Measurements from ENCODE around the gene ERI2. TPM values are rescaled to one million over a fixed set of nuclear protein-coding genes. Genes with fewer than 3 reads are reported as not detected.

The ERI2 gene
- total and polyA plus RNA-seq, 2 of the 13 experiments (the other 11 are each of a cell fraction or from before 2014, with no cell fraction given): 17.4 to 41.3 TPM

GRCh38 chr16:20854963-20855362 lies 48.7 kb upstream of the ERI2 start (continued):
- TF ChIP-seq, protein P1, sequence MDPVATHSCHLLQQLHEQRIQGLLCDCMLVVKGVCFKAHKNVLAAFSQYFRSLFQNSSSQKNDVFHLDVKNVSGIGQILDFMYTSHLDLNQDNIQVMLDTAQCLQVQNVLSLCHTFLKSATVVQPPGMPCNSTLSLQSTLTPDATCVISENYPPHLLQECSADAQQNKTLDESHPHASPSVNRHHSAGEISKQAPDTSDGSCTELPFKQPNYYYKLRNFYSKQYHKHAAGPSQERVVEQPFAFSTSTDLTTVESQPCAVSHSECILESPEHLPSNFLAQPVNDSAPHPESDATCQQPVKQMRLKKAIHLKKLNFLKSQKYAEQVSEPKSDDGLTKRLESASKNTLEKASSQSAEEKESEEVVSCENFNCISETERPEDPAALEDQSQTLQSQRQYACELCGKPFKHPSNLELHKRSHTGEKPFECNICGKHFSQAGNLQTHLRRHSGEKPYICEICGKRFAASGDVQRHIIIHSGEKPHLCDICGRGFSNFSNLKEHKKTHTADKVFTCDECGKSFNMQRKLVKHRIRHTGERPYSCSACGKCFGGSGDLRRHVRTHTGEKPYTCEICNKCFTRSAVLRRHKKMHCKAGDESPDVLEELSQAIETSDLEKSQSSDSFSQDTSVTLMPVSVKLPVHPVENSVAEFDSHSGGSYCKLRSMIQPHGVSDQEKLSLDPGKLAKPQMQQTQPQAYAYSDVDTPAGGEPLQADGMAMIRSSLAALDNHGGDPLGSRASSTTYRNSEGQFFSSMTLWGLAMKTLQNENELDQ (CRISPR knock-in tag; IDR thresholded peaks at IDR 0.05; ENCODE audit: borderline replicate concordance): 0 out of 2 replicates have a peak, but pooled peaks have one; percentile 39
- TF ChIP-seq ZFP90 (CRISPR knock-in tag; IDR thresholded peaks at IDR 0.05; ENCODE audit: borderline replicate concordance) (no peak), ZBTB46 (CRISPR knock-in tag; IDR thresholded peaks at IDR 0.05; ENCODE audit: borderline replicate concordance) (no peak), ZNF430 (CRISPR knock-in tag; IDR thresholded peaks at IDR 0.05) (no peak), ZNF776 (CRISPR knock-in tag; IDR thresholded peaks at IDR 0.05) (no peak), ZNF615 (CRISPR knock-in tag; IDR thresholded peaks at IDR 0.05; ENCODE audit: borderline replicate concordance) (no peak), ZNF609 (CRISPR knock-in tag; IDR thresholded peaks at IDR 0.05; ENCODE audit: borderline replicate concordance) (no peak), SETDB1 (CRISPR knock-in tag; IDR thresholded peaks at IDR 0.05; ENCODE audit: borderline replicate concordance) (no peak), ELF1 (CRISPR knock-in tag; IDR thresholded peaks at IDR 0.05) (no peak), ZNF672 (CRISPR knock-in tag; IDR thresholded peaks at IDR 0.05) (no peak), ZNF24 (IDR thresholded peaks at IDR 0.05) (no peak), ZBTB21 (CRISPR knock-in tag; IDR thresholded peaks at IDR 0.05) (no peak)
- TF ChIP-seq, protein P2, sequence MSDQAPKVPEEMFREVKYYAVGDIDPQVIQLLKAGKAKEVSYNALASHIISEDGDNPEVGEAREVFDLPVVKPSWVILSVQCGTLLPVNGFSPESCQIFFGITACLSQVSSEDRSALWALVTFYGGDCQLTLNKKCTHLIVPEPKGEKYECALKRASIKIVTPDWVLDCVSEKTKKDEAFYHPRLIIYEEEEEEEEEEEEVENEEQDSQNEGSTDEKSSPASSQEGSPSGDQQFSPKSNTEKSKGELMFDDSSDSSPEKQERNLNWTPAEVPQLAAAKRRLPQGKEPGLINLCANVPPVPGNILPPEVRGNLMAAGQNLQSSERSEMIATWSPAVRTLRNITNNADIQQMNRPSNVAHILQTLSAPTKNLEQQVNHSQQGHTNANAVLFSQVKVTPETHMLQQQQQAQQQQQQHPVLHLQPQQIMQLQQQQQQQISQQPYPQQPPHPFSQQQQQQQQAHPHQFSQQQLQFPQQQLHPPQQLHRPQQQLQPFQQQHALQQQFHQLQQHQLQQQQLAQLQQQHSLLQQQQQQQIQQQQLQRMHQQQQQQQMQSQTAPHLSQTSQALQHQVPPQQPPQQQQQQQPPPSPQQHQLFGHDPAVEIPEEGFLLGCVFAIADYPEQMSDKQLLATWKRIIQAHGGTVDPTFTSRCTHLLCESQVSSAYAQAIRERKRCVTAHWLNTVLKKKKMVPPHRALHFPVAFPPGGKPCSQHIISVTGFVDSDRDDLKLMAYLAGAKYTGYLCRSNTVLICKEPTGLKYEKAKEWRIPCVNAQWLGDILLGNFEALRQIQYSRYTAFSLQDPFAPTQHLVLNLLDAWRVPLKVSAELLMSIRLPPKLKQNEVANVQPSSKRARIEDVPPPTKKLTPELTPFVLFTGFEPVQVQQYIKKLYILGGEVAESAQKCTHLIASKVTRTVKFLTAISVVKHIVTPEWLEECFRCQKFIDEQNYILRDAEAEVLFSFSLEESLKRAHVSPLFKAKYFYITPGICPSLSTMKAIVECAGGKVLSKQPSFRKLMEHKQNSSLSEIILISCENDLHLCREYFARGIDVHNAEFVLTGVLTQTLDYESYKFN (CRISPR knock-in tag; conservative IDR thresholded peaks at IDR 0.05): peak; percentile 70

Measured in HepG2 (cell line).